Loucy (cell line): ENCODE results near the gene F11R.

Source experiments
- EZH2phosphoT487 ChIP-seq: fragments of 200-600 bp; IDR thresholded peaks from 2 replicates; pipeline ENCODE4 v1.6.1; 2018; ENCODE audit warnings: antibody characterized with exemption, mild to moderate bottlenecking, moderate library complexity, borderline replicate concordance
- TF ChIP-seq, protein P1 (sequence below): fragments of 200-600 bp; sonication (generic); conservative IDR thresholded peaks from 2 replicates; pipeline ENCODE4 v1.5.1; 2014; ENCODE audit warnings: mild to moderate bottlenecking, antibody characterized with exemption, low read length

DNA sequence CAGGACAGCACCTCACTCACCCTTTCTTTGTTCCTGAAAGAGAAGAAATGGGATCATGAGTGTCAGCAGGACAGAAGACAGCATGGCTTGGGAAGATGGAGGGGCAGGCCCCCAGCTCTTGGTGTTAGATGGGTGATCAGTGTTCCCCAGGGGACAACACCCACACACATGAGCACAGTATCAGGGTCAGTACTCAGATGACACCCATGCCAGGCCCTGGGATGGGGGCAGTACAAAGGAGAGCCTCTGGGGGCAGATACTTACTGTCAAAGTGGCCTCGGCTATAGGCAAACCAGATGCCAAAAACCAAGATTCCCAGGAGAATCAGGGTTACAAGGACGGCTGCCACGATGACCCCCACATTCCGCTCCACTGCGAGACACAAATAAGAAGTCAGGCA, 21.6 kb downstream of the F11R start:
- TF ChIP-seq, protein P1, sequence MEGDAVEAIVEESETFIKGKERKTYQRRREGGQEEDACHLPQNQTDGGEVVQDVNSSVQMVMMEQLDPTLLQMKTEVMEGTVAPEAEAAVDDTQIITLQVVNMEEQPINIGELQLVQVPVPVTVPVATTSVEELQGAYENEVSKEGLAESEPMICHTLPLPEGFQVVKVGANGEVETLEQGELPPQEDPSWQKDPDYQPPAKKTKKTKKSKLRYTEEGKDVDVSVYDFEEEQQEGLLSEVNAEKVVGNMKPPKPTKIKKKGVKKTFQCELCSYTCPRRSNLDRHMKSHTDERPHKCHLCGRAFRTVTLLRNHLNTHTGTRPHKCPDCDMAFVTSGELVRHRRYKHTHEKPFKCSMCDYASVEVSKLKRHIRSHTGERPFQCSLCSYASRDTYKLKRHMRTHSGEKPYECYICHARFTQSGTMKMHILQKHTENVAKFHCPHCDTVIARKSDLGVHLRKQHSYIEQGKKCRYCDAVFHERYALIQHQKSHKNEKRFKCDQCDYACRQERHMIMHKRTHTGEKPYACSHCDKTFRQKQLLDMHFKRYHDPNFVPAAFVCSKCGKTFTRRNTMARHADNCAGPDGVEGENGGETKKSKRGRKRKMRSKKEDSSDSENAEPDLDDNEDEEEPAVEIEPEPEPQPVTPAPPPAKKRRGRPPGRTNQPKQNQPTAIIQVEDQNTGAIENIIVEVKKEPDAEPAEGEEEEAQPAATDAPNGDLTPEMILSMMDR = no peak; the same call in 1 of the 2 replicates
- no peak for TF ChIP-seq EZH2phosphoT487
